WI38 (cell line): Measurements from ENCODE around the gene DIP2C.
A peak's percentile ranks its signal among the peaks of the same experiment; 100 is the strongest.
"Not testable (repeated sequence)": the region's sequence is repeated elsewhere in the genome, so short reads cannot be mapped to it uniquely, and the experiment has no call there.

Experiments
- H3K4me3 ChIP-seq: 2 replicates; pipeline ENCODE4 v1.5.1; 2011; ENCODE audit warnings: low read depth, mild to moderate bottlenecking, control low read depth, low read length
- CTCF ChIP-seq: IDR thresholded peaks from 2 replicates; pipeline ENCODE4 v1.5.1; 2012; ENCODE audit warnings: low read depth, mild to moderate bottlenecking, control low read depth, low read length

The DIP2C gene

GRCh38 chr10:617471-617870, 72.0 kb downstream of the DIP2C start:
- no peak for TF ChIP-seq CTCF
- no peak overlapping the region for H3K4me3 ChIP-seq

GRCh38 chr10:615583-616152, 73.8 kb downstream of the DIP2C start:
- TF ChIP-seq CTCF, result no peak
- peak overlapping the region; percentile 19; the same call in 1 of the 2 replicates for H3K4me3 ChIP-seq

GRCh38 chr10:614790-615582, 74.5 kb downstream of the DIP2C start:
- TF ChIP-seq CTCF, result no peak
- no peak overlapping the region for H3K4me3 ChIP-seq

- H3K4me3 ChIP-seq, result no peak overlapping the region
- no peak for TF ChIP-seq CTCF
These were observed 75.2 kb downstream of the DIP2C start for GRCh38 chr10:614139-614711.

GRCh38 chr10:613271-614138, 76.0 kb downstream of the DIP2C start:
- no peak overlapping the region for H3K4me3 ChIP-seq
- TF ChIP-seq CTCF, result no peak

- no peak overlapping the region for H3K4me3 ChIP-seq
- TF ChIP-seq CTCF, result no peak
These were observed 76.8 kb downstream of the DIP2C start for GRCh38 chr10:612696-613095.

GRCh38 chr10:610642-611305, 78.7 kb downstream of the DIP2C start:
- not testable (repeated sequence) for H3K4me3 ChIP-seq
